Thoracic aorta (tissue), 2 donors: ENCODE results near the gene DERA. TPM values are rescaled to one million over a fixed set of nuclear protein-coding genes. Genes with fewer than 3 reads are reported as not detected.

Source experiments
- ATAC-seq: fragments of 150-250 bp; one replicate; pipeline ENCODE4 v1.8.0; 2017; ENCODE audit warnings: low read depth; ENCODE audit not compliant: insufficient number of reproducible peaks, low FRiP score
- DNase-seq: peaks from one replicate; pipeline ENCODE4 v3.0.0-alpha.2; 2020; ENCODE audit warnings: low spot score
- H3K27ac ChIP-seq, 2 donors: fragments of 200-600 bp; sonication (generic); 1 replicate in 1 of 2; 2 replicates in 1 of 2; pipeline ENCODE4 v1.5.1; 2016; ENCODE audit warnings: mild to moderate bottlenecking in 2 of 2, moderate library complexity in 2 of 2
- H3K27me3 ChIP-seq: fragments of 200-600 bp; sonication (generic); replicated peaks from 2 replicates; pipeline ENCODE4 v1.6.0; 2016; ENCODE audit warnings: mild to moderate bottlenecking; ENCODE audit not compliant: insufficient read depth
- H3K36me3 ChIP-seq: fragments of 200-600 bp; sonication (generic); one replicate; pipeline ENCODE4 v1.5.1; 2016
- H3K4me1 ChIP-seq, 2 donors: fragments of 200-600 bp; sonication (generic); 1 replicate in 1 of 2; 2 replicates in 1 of 2; pipeline versions ENCODE4 v1.5.1 to v1.6.0; 2016; ENCODE audit warnings: low read depth in 2 of 2, mild to moderate bottlenecking in 1 of 2; ENCODE audit not compliant: control insufficient read depth in 1 of 2
- H3K4me3 ChIP-seq: fragments of 200-600 bp; sonication (generic); 2 replicates; pipeline ENCODE4 v1.5.1; 2016; ENCODE audit warnings: mild to moderate bottlenecking
- H3K9me3 ChIP-seq: fragments of 200-600 bp; sonication (generic); 2 replicates; pipeline ENCODE4 v1.5.1; 2016
- total RNA-seq, 2 donors: library from RNA; depleted of rRNA; stranded (reverse); fragments of >200 nt; gene quantifications; one replicate each; pipeline versions ENCODE4 v1.1.0 to v1.2.3, GENCODE V29; 2016
- TF ChIP-seq, protein P1 (sequence below): fragments of 200-600 bp; sonication (generic); IDR thresholded peaks from one replicate; pipeline ENCODE4 v1.5.1; 2019; ENCODE audit warnings: antibody characterized with exemption

Gene DERA
- total RNA-seq, 2 donors from 2014 or later: 25.5 to 47.4 TPM

DNA sequence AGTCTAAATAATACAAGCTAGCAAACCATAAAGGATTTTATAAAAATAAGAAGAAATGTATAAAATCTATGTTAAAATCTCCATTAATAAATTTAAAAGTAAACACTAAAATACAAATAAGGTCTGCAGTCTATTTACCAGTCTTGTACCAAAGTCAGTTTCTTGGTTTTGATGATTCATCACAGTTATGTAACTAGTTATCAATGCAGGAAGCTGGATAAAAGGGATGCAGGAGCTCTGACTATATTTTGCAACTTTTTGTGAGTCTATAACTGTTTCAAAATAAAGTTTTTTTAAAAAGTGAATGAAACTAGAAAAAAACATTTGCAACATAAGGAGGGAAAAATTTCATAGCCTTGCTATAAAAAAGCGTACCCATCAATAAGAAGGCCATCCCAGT lies 151.5 kb downstream of the DERA start:
- Histone ChIP-seq H3K4me3 (no peak overlapping the region), H3K36me3 (no peaks in the 10 kb centered on the region), H3K27ac (no peak overlapping the region), H3K4me1 (no peaks in the 10 kb centered on the region), H3K9me3 (no peaks in the 10 kb centered on the region), H3K27me3 (no peaks in the 10 kb centered on the region)
- DNase-seq: no peak
- TF ChIP-seq, protein P1, sequence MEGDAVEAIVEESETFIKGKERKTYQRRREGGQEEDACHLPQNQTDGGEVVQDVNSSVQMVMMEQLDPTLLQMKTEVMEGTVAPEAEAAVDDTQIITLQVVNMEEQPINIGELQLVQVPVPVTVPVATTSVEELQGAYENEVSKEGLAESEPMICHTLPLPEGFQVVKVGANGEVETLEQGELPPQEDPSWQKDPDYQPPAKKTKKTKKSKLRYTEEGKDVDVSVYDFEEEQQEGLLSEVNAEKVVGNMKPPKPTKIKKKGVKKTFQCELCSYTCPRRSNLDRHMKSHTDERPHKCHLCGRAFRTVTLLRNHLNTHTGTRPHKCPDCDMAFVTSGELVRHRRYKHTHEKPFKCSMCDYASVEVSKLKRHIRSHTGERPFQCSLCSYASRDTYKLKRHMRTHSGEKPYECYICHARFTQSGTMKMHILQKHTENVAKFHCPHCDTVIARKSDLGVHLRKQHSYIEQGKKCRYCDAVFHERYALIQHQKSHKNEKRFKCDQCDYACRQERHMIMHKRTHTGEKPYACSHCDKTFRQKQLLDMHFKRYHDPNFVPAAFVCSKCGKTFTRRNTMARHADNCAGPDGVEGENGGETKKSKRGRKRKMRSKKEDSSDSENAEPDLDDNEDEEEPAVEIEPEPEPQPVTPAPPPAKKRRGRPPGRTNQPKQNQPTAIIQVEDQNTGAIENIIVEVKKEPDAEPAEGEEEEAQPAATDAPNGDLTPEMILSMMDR: no peak
- ATAC-seq: no peak

DNA sequence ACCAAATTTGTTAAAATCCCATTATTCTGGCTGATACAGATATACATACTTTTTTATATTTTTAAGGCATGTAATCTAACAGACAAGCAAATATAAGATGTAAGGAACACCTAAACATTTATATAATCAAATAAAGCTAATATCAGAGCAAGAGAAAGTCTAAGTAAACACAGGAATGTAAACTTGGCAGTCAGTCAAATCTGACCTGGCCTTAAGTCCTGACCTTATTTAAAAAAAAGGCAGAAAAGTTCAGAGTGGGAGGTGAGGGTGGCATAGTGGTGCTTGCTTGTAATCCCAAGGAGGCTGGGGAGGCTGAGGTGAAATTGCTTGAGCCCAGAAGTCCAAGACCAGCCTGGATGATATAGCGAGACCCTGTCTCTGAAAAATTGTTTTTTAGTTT lies 152.6 kb downstream of the DERA start:
- DNase-seq (no peak), ATAC-seq (no peak)
- Histone ChIP-seq H3K9me3 (no peaks in the 10 kb centered on the region), H3K27me3 (no peaks in the 10 kb centered on the region), H3K27ac (no peak overlapping the region), H3K36me3 (no peaks in the 10 kb centered on the region), H3K4me1 (no peaks in the 10 kb centered on the region), H3K4me3 (no peak overlapping the region)
- TF ChIP-seq, protein P1: no peak

DNA sequence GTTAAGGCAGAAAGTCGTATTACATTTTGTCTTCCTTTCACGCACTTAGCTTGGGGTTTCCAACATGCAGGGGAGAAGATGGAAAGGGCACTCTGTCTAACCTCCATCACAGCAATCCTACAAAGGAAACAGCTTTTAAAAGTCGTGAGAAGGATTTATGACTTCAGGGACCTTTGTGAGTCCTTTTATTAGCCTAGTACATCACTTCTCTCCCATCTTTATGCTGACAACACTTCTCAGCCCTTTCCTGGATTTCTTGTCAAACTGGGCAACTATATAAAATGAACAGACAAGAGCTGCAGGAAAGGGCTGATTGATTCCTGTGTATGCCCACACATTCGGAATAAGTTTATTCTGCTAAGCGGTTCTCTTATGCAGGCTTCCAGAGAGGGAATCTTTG lies 159.0 kb downstream of the DERA start:
- Histone ChIP-seq H3K27ac (no peak overlapping the region), H3K4me3 (no peak overlapping the region), H3K27me3 (no peaks in the 10 kb centered on the region), H3K4me1 (no peaks in the 10 kb centered on the region), H3K36me3 (no peaks in the 10 kb centered on the region), H3K9me3 (no peaks in the 10 kb centered on the region)
- TF ChIP-seq, protein P1: no peak
- ATAC-seq (no peak), DNase-seq (no peak)

DNA sequence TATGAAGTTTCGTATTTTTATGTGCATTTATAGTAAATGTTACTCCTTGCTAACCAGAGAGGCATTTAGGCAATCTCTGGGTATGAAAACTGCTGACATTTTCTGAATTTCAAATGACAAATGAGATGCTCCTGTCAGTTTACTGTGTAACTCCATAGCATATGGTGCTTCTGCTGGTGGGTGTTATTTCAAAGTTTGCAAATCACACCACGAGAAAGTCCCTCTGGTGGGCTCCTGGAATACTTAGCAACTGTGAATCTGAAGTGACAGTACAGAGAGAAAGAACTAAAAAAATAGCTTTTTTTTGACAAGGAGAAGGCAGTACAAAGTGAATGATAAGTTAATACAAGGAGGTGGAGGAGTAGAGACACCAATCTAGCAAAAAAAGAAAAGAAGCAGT lies 161.5 kb downstream of the DERA start:
- Histone ChIP-seq H3K27ac (no peak overlapping the region), H3K36me3 (no peaks in the 10 kb centered on the region), H3K4me1 (no peaks in the 10 kb centered on the region), H3K27me3 (no peaks in the 10 kb centered on the region), H3K4me3 (no peak overlapping the region), H3K9me3 (no peaks in the 10 kb centered on the region)
- DNase-seq (no peak), ATAC-seq (no peak)
- TF ChIP-seq, protein P1: no peak

DNA sequence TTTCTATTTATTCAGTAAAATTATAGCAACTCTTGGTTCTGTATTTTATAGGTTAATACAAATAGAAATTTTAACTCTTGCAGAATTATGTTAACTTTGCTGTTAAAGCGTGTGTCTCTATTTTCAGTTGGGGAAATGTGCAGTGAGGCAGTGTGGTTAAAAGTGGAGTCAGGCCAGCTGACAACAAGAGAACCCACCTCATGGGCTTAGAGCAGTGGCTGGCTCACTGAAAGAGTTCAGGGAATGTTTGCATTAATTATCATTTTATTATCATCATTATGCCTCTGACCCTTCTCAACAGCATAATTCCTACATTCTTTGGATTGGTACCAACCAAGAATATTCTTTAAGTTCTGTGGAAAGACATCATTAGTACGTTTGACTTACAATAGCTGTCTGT lies 163.8 kb downstream of the DERA start:
- Histone ChIP-seq H3K4me1 (no peaks in the 10 kb centered on the region), H3K27me3 (no peaks in the 10 kb centered on the region), H3K4me3 (no peak overlapping the region), H3K9me3 (no peaks in the 10 kb centered on the region), H3K36me3 (no peaks in the 10 kb centered on the region), H3K27ac (no peak overlapping the region)
- ATAC-seq (no peak), DNase-seq (no peak)
- TF ChIP-seq, protein P1: no peak
